Stimulated activated CD8-positive, alpha-beta memory T cell treated with anti-CD3 and anti-CD28 coated beads, Interleukin-12 subunit alpha, Interleukin-12 subunit beta, amount 100 ng/mL, for 4 hours (primary cell): ENCODE data around the gene HIPK3.
"Not testable (repeated sequence)": the region's sequence is repeated elsewhere in the genome, so short reads cannot be mapped to it uniquely, and the experiment has no call there.

ENCODE experiments used
- DNase-seq: peaks from one replicate; pipeline ENCODE4 v3.0.0-alpha.2; 2020; ENCODE audit warnings: low read depth

HIPK3 gene

GRCh38 chr11:33259869-33260268 lies 2.7 kb downstream of the HIPK3 start:
- DNase-seq: no peak

GRCh38 chr11:33261350-33261749 lies 4.2 kb downstream of the HIPK3 start:
- not testable (repeated sequence) for DNase-seq

- DNase-seq: no peak
Measured at GRCh38 chr11:33262011-33262645, 4.9 kb downstream of the HIPK3 start.

- DNase-seq: no peak
Measured at GRCh38 chr11:33263549-33263948, 6.4 kb downstream of the HIPK3 start.

GRCh38 chr11:33264926-33265325 lies 7.7 kb downstream of the HIPK3 start:
- DNase-seq: no peak

GRCh38 chr11:33266393-33267215 lies 9.4 kb downstream of the HIPK3 start:
- DNase-seq: no peak

GRCh38 chr11:33268945-33269540 lies 11.9 kb downstream of the HIPK3 start:
- DNase-seq: no peak

GRCh38 chr11:33269822-33270221 lies 12.6 kb downstream of the HIPK3 start:
- no peak for DNase-seq

GRCh38 chr11:33271059-33271458 lies 13.9 kb downstream of the HIPK3 start:
- DNase-seq: no peak

- no peak for DNase-seq
Measured at GRCh38 chr11:33272338-33273107, 15.3 kb downstream of the HIPK3 start.

GRCh38 chr11:33273656-33274055 lies 16.5 kb downstream of the HIPK3 start:
- no peak for DNase-seq

GRCh38 chr11:33280411-33280810 lies 23.2 kb downstream of the HIPK3 start:
- no peak for DNase-seq

GRCh38 chr11:33281758-33282157 lies 24.6 kb downstream of the HIPK3 start:
- no peak for DNase-seq

GRCh38 chr11:33284818-33285217 lies 27.6 kb downstream of the HIPK3 start:
- no peak for DNase-seq

- DNase-seq: no peak
Measured at GRCh38 chr11:33290319-33290718, 33.1 kb downstream of the HIPK3 start.

- no peak for DNase-seq
Measured at GRCh38 chr11:33291004-33291777, 34.0 kb downstream of the HIPK3 start.

GRCh38 chr11:33292311-33292710 lies 35.1 kb downstream of the HIPK3 start:
- no peak for DNase-seq

- no peak for DNase-seq
Measured at GRCh38 chr11:33294224-33294623, 37.0 kb downstream of the HIPK3 start.

GRCh38 chr11:33294797-33295196 lies 37.6 kb downstream of the HIPK3 start:
- no peak for DNase-seq

GRCh38 chr11:33296695-33297094 lies 39.5 kb downstream of the HIPK3 start:
- DNase-seq: no peak

GRCh38 chr11:33303541-33303940 lies 46.4 kb downstream of the HIPK3 start:
- DNase-seq: no peak

- DNase-seq: not testable (repeated sequence)
Measured at GRCh38 chr11:33306821-33307220, 49.6 kb downstream of the HIPK3 start.
